Head of caudate nucleus (tissue), 42 donors: ENCODE data around the gene C2orf78.
"Not testable (repeated sequence)": the region's sequence is repeated elsewhere in the genome, so short reads cannot be mapped to it uniquely, and the experiment has no call there.

Source experiments
- DNase-seq, 42 donors: peaks; one replicate each; pipeline versions ENCODE4 v3.0.0 to v3.0.0-alpha.2; 2020 to 2021; ENCODE audit warnings: mixed read lengths in 7 of 42
- intact Hi-C: fragments of 100-400 bp; cut with DNase I; formaldehyde crosslinking; loops from one replicate; pipeline ENCODE4 v1.15.0; 2022

Gene C2orf78

GRCh38 chr2:73778867-73779466, 5.0 kb upstream of the C2orf78 start:
- intact Hi-C loops, DNase-seq: not testable (repeated sequence)

- intact Hi-C loops, result no loop called here
- peak; percentile 83 to 98 (median 96) for DNase-seq
Measured at GRCh38 chr2:73779467-73780236, 4.3 kb upstream of the C2orf78 start, which contains the start of gene DUSP11. TSS of gene DUSP11 (minus strand) at chr2:73780103. CDS start at chr2:73779974, 129 bp downstream.

GRCh38 chr2:73780237-73780582, 3.8 kb upstream of the C2orf78 start:
- intact Hi-C loops, result no loop called here
- DNase-seq, result no peak

GRCh38 chr2:73783402-73783801, 581 bp upstream of the C2orf78 start:
- intact Hi-C loops, DNase-seq: not testable (repeated sequence)

GRCh38 chr2:73811878-73812277, 27.9 kb downstream of the C2orf78 start:
- intact Hi-C loops, result no loop called here
- DNase-seq, result no peak

- intact Hi-C loops, result no loop called here
- no peak for DNase-seq
Measured at GRCh38 chr2:73812635-73813034, 28.7 kb downstream of the C2orf78 start.

- intact Hi-C loops, result no loop called here
- DNase-seq, result no peak
Measured at GRCh38 chr2:73818296-73818695, 34.3 kb downstream of the C2orf78 start.

GRCh38 chr2:73821227-73821626, 37.2 kb downstream of the C2orf78 start:
- intact Hi-C loops, result no loop called here
- DNase-seq, result no peak

- intact Hi-C loops, result no loop called here
- no peak for DNase-seq
Measured at GRCh38 chr2:73821669-73822068, 37.7 kb downstream of the C2orf78 start.

GRCh38 chr2:73822276-73822675, 38.3 kb downstream of the C2orf78 start:
- intact Hi-C loops, result no loop called here
- DNase-seq, result no peak

GRCh38 chr2:73822991-73823390, 39.0 kb downstream of the C2orf78 start:
- intact Hi-C loops, result no loop called here
- no peak for DNase-seq

- intact Hi-C loops, result no loop called here
- no peak for DNase-seq
Measured at GRCh38 chr2:73823416-73823815, 39.4 kb downstream of the C2orf78 start.

- DNase-seq, result peak in 21 of 42 donors; percentile 18 to 79 (median 54)
- intact Hi-C loops, result no loop called here
Measured at GRCh38 chr2:73823916-73824523, 40.0 kb downstream of the C2orf78 start.

GRCh38 chr2:73825408-73825807, 41.4 kb downstream of the C2orf78 start:
- DNase-seq, result no peak
- intact Hi-C loops, result no loop called here

GRCh38 chr2:73827018-73827417, 43.0 kb downstream of the C2orf78 start:
- no peak for DNase-seq
- intact Hi-C loops, result no loop called here

GRCh38 chr2:73827660-73828388, 43.8 kb downstream of the C2orf78 start:
- no peak for DNase-seq
- intact Hi-C loops, result no loop called here

- intact Hi-C loops, result no loop called here
- DNase-seq, result no peak
Measured at GRCh38 chr2:73828389-73828817, 44.4 kb downstream of the C2orf78 start.

- intact Hi-C loops, result no loop called here
- peak; percentile 93 to 99 (median 99) for DNase-seq
Measured at GRCh38 chr2:73828818-73829570, 45.0 kb downstream of the C2orf78 start, which contains the start of gene STAMBP. TSS of gene STAMBP (plus strand) at chr2:73828961. CDS start at chr2:73830857, 1,896 bp downstream.

- no peak for DNase-seq
- intact Hi-C loops, result no loop called here
Measured at GRCh38 chr2:73830871-73831401, 47.0 kb downstream of the C2orf78 start.
